AG04449 (cell line): ENCODE measurements around the gene KIF6.
A peak's percentile ranks its signal among the peaks of the same experiment; 100 is the strongest.

ENCODE experiments used
- CTCF ChIA-PET: fragments of 350-600 bp; formaldehyde crosslinking; extraction: SDS; loops from one replicate; lab custom pipeline; 2021; ENCODE audit warnings: antibody characterized with exemption; lab: Yijun Ruan, JAX
- POLR2A ChIA-PET: fragments of 400-600, 350-600 bp; formaldehyde crosslinking; extraction: SDS; loops from one replicate; lab custom pipeline; 2020; ENCODE audit warnings: antibody characterized with exemption, inconsistent platforms; lab: Yijun Ruan, JAX
- DNase-seq: peaks from one replicate; pipeline ENCODE4 v3.0.0-alpha.2; 2010; ENCODE audit warnings: low read depth, low spot score
- H3K4me3 ChIP-seq: 2 replicates; pipeline ENCODE4 v1.5.1; 2011; ENCODE audit warnings: low read depth, mild to moderate bottlenecking, control low read depth, low read length
- CTCF ChIP-seq: IDR thresholded peaks from one replicate; pipeline ENCODE4 v1.5.1; 2011; ENCODE audit warnings: mild to moderate bottlenecking, moderate library complexity, low read length, control low read depth, inconsistent platforms; ENCODE audit not compliant: insufficient read depth; ENCODE audit errors: missing control alignments

The KIF6 gene

DNA sequence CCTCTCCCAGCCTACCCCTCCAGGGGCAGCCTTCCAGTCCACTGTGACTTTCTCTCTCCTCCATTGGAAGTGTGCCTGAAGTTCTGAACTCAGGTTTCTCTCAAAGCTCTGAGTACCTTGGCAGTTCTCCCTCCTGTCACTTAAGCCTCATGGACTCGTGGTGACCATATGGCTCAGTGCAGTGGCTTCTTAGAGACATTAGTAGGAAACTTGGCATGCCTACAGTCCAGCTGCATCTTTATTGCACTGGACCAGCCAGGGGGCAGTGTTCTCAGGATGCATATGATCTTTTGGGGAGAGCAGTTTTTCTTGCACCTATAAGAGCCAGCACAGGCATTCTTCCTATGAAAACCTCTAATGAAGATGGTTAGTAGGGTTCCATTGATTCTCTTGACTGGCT is 355.2 kb downstream of the KIF6 start:
- POLR2A ChIA-PET = no interaction called here
- no peak overlapping the region for H3K4me3 ChIP-seq
- CTCF ChIA-PET = interaction anchor here (0.7 to 1.5 kb wide), 4 partner anchors 8 to 520 kb away, joined by 3 to 5 read pairs (median 4); no protein-coding TSS in a partner anchor
- no peak for DNase-seq
- TF ChIP-seq CTCF = peak; percentile 3

DNA sequence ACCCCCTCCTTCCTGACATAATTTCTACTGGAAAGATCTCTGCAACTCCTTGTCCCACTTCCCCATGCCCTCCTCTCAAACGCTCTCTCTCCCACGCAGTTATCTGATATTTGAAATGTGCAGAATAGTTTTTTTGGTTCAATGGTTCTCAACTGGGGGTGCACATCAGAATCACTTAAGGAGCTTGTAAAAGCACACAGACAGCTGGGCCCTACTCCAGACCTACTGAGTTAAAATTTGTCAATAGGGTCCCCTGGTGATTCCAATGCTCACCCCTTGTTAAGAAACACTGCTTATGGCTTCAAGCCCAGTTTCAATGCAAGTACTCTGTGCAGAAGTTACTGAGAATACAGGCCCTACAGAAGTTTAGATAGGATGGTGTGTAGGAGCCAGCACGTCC is 357.5 kb downstream of the KIF6 start:
- H3K4me3 ChIP-seq = no peak overlapping the region
- POLR2A ChIA-PET = no interaction called here
- no peak for DNase-seq
- TF ChIP-seq CTCF = no peak
- CTCF ChIA-PET = interaction anchor here (2.1 kb wide), 1 partner anchor 11 kb away, joined by 6 read pairs; no protein-coding TSS in a partner anchor

GRCh38 chr6:39366931-39367618 is 358.1 kb downstream of the KIF6 start:
- H3K4me3 ChIP-seq = no peak overlapping the region
- no peak for TF ChIP-seq CTCF
- ChIA-PET POLR2A (no interaction called here), CTCF (interaction anchor here (1.0 to 2.1 kb wide), 2 partner anchors 11 to 525 kb away, joined by 4 to 6 read pairs; no protein-coding TSS in a partner anchor)
- no peak for DNase-seq

DNA sequence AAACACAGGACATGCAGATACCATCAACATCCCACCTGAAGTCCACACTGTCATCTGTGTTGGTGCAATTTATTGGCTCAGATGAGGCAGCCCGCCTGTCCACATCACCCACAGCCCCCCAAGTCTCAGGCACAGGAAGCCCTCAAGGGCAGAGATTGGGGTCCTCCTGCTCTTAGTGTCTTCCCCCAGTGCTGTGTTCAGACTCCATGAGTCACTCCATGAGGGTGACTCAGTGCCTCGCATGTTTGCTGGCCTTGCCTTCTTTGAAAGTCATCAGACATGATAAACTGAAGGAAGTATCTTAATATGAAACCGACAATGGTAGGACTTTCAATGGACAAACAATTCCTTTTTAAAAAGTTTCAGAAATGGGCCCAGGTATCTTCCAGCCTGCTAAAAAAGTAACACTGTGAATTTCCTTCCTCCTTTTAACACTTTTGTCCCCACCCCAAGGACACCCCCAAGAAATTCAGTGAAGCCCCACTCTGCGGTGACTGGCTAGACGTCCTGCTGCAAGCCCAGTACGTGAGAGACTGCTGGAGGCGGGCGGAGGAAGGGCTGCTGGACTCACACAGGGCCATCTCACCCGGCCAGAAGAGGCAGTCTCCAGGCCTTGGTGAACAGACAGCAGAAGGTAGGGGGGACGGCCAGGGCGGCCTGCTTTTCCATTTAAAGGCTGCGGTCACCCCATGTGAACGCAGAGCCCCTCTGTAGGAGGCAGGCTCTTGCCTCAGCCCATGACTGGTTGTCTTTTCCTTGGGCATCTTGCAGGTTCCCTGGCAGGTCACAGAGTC is 359.7 kb downstream of the KIF6 start:
- H3K4me3 ChIP-seq = no peak overlapping the region
- DNase-seq = no peak
- no peak for TF ChIP-seq CTCF
- ChIA-PET POLR2A (no interaction called here), CTCF (interaction anchor here (1.2 to 4.0 kb wide), 3 partner anchors 12 to 528 kb away, joined by 3 to 28 read pairs (median 4); no protein-coding TSS in a partner anchor)

DNA sequence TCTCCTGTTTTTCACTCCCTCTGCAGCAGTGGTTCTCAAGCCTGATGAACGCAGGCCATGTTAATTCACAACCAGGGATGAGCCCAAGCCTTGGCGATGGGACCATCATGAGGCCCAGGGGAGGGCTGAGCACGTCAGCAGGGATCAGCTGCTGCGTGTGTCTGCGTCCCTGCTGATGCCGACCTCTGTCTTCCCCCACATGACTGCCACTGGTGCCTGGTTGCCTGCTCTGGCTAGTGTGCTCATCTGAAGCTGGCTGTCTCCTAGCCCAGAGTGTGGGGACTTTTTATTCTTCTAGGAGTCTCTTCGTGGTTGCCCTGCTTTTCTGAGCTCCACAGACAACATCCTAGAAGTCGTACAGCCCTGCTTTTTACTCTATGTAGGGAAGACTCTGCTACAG is 361.9 kb downstream of the KIF6 start:
- ChIA-PET CTCF (interaction anchor here (1.0 to 8.2 kb wide), 11 partner anchors 10 to 945 kb away, joined by 3 to 40 read pairs (median 8); no protein-coding TSS in a partner anchor), POLR2A (no interaction called here)
- no peak for TF ChIP-seq CTCF
- no peak overlapping the region for H3K4me3 ChIP-seq
- no peak for DNase-seq

DNA sequence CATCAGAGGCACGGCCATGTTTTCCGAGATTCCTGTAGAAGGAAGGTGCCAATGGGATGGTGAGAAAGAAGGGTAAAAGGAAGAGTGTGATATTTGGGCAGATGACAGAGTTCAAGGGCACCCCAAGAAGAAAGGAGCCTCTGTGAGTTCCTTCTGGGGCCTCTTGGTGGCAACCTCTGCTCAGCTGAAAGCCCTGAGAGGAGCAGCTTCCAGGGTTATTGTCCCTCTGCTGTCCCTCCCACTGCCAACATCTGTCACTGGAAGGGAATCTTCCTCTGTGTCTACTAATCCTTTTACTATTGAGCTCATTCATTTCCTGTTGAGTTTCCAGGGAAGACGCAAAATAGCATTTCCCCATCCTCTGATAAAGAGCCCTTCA is 362.7 kb downstream of the KIF6 start:
- TF ChIP-seq CTCF = no peak
- no peak for DNase-seq
- H3K4me3 ChIP-seq = no peak overlapping the region
- POLR2A ChIA-PET = no interaction called here
- CTCF ChIA-PET = interaction anchor here (1.0 to 8.2 kb wide), 16 partner anchors 8 to 946 kb away, joined by 3 to 40 read pairs (median 6); no protein-coding TSS in a partner anchor
